Inflammatory macrophage (primary cell): ENCODE measurements around the gene PEA15.

Source experiments
- DNase-seq, 2 donors: peaks; one replicate each; pipeline ENCODE4 v3.0.0-alpha.2; 2020 to 2022

Gene PEA15

GRCh38 chr1:160209321-160210046 is 4.3 kb downstream of the PEA15 start:
- no peak for DNase-seq

DNA sequence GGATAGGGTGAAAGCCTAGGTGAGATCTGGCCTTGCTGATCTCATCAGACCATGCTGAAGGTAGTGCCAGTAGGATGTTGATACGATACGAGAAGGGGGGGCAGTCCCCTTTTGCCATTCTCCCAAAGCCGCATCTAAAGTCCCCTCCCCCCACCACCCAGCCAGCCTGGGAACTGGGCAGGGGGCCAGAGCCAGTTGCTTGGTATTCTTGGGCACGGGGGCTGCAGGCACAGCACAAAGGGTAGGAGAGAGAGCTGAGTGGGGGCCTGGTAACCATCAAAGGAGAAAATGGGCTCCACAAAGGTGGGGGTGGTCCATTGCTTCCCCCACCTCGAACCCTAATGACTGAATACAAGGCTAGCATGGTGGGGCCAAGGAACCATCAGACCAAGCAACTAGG is 5.4 kb downstream of the PEA15 start:
- no peak for DNase-seq

DNA sequence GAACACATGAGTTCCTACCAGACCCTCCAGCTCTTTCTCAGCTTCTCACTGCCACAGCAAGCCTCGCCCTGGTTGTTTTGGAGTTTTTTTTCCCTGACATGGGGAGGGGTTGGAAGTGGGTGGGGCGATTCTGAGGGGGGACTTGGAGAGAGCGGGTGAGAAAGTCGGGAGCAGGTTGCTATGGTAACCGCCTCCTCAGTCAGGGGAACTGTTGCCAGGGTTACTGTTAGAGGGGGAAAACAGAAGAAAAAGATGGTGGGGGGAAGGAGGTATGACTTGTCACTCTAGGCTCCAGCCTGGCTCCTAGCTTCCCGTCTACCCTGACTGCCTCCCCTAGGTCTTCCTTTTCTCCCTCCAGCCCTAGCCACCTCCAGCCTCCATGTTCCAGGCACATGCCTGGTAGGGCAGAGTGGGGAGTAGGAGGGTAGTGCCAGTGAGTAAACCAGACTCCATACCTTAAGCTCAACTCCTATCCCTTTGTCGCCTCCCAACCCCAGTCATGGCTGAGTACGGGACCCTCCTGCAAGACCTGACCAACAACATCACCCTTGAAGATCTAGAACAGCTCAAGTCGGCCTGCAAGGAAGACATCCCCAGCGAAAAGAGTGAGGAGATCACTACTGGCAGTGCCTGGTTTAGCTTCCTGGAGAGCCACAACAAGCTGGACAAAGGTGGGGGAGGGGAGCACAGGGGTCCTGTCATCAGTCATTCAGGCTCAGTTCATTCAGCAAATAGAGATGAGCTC is 6.0 kb downstream of the PEA15 start:
- DNase-seq, result no peak

DNA sequence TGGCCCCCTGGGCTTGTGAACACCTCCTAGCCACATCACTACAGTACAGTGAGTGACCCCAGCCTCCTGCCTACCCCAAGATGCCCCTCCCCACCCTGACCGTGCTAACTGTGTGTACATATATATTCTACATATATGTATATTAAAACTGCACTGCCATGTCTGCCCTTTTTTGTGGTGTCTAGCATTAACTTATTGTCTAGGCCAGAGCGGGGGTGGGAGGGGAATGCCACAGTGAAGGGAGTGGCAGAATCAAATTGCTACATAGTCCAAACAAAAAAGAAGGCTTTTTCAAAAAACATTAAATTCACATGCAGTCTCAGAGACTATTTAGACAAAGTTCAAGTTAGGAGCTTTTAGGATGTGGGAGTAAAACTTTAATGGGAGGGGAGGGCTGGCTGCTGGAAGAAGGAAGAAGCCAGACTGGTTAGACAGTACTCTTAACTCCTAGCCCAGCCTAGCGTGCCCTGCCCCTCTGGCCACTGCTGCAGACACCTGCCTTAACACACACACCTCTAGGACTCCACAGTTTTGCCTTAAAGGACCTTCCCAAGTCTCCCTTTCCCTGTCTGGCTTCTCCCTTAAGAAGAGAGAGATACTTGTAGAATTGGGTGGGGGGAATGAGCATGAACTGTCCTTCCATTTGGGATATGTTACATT is 9.4 kb downstream of the PEA15 start:
- no peak for DNase-seq

DNA sequence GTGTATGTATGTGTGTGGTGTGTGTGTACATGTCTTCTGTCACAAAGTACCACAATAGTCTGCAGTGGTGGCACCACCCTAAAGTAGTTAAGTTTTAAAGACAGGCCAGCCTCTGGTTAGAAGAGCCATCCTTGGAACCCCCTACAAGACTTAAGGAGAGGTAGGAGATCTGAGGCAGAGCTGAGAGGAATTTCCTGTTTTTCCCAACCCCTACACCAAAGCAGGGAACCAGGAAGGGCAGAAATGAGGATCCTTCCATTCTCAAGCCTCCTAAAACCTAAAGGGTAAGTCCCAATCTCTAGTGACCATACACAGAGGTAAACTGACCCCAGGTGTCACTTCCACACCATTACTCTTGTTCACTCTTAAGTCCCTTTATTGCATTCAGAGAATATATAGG is 11.1 kb downstream of the PEA15 start:
- DNase-seq, result no peak

DNA sequence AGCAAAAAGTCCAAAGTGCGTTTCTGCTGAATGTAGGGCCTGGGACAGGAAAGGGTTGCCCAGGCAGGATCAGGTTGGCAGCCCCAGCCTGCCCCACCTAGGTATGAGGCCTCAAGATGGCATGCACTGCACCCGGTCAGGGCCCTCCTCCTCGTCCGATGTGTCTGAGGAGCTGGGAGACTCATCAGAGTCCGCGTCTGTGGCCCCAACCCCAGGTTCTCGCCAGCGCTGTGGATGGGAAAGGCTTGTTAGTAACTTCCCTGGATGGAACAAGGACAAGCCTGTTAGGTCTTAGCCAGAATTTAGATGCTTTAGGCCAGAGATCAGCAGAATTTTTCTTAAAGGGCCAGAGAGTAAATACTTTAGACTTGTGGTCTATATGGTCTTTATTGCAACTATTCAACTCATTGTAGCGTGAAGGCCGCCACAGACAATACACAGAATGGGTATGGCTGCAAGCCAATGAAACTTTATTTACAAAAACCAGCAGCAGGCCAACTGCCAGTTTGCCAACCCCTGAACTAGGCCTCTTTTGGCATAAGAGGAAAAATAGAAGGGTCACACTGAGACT is 12.4 kb downstream of the PEA15 start:
- DNase-seq, result no peak

- peak; percentile 62 to 70 for DNase-seq
These were observed 14.1 kb downstream of the PEA15 start for GRCh38 chr1:160219062-160219929.

DNA sequence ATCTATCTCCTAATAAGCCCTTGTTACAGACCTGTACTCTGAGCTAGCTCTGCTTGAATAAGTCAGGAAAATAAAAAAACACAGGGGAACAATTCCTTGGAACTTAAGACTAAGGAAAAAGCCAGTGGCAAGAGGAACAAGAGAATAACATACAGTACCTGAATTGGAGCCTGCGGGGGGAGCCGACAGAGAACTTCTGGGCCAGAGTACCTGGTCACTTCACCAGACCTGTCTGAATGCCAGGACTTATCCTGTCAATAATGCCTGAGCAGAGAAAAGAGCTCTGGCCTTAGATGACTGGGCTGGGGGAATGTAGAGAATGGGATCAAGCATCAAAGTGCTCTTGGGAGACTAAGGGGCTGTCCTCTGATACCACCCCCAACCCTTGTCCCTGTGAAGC is 15.1 kb downstream of the PEA15 start:
- no peak for DNase-seq

- no peak for DNase-seq
These were observed 15.9 kb downstream of the PEA15 start for GRCh38 chr1:160221089-160221488.

- DNase-seq, result no peak
These were observed 17.4 kb downstream of the PEA15 start for GRCh38 chr1:160222546-160222945.

DNA sequence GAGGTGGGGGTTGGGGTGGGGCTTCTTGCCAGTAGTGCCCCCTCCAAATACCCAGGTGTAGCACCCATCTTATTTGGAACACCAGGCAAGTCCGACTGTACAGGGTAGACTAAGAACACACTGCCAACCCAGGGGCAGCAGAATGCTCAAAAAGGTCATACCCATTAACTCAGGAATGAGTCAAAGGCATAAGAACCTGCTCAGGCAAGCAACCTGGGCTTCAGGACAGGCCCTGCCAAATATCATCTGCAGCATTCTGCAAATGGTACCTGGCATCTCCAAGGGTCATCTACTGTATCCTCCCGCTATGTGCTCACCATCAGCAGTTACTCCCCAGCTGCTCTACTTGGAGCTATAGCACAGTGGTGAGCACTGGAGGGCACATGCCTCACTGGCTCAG is 19.4 kb downstream of the PEA15 start:
- no peak for DNase-seq

DNA sequence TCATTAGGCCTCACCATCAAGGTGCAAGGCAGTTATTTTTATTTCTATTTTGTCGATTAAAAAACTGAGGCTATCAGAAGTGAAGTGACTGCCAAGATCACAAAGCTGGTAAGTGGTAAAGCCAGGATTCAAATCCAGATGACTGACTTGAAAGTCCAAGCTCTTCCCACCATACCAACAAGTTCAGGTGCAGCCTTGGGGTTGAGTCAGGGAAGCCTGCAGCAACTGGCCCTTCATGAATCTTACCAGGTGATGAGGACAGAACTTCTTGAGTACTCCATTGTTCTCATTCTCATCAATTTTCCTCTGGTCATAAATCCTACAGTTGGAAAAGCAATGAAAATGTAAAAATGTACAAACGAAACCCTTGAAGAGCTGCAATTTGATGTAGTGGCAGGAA is 20.2 kb downstream of the PEA15 start:
- no peak for DNase-seq

GRCh38 chr1:160226623-160227022 is 21.4 kb downstream of the PEA15 start:
- DNase-seq, result no peak

DNA sequence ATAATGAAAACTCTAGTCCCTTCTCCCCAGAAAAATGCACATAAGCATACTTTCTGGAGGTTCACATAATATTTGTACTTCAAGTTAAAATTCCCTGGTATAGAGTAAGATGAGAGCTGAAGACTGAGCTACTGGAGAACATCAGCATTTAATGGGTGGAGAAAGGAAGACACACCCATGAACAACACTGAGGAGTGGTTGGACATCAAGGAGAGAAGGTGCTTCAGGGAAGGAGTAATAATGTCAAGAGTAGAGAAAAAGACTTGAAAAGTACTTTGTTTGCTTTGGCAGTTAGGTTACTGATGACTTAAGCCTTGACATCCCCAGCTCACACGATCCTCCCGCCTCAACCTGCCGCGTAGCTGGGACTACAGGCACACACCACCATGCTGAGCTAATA is 21.9 kb downstream of the PEA15 start:
- no peak for DNase-seq

DNA sequence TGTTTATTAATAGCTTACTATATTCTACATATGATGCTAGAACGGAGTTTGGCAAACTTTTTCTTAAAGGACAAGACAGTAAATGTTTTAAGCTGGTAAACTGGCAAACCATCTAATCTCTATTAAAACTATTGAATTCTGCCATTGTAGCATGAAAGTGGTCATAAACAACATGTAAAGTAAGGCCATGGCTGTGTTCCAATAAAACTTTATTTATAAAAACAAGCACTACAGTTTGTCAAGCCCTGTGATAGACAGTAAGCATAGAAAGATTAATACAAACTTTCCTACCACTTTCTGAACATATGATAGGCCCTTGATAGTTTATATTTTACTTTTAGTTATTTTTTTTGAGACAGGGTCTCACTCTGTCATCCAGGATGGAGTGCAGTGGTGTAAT is 22.4 kb downstream of the PEA15 start:
- DNase-seq, result no peak

DNA sequence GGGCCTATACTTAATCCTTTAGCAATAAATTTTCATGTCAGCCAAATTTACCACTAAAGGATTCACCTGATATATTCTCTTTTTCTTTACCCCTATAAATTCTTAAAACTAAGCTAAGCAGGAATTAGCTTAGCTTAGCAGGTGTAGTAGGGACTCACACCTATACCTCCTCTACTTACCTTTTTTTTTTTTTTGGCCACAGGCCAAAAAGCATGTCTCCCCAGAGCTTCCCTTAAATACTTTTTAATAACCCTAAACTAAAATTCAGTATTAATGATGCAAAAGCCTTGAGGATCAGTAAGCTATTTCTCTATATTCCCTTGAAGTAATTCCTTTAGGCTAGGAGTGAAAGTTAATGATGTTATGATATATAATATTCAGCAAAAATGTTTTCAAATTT is 23.2 kb downstream of the PEA15 start:
- no peak for DNase-seq

DNA sequence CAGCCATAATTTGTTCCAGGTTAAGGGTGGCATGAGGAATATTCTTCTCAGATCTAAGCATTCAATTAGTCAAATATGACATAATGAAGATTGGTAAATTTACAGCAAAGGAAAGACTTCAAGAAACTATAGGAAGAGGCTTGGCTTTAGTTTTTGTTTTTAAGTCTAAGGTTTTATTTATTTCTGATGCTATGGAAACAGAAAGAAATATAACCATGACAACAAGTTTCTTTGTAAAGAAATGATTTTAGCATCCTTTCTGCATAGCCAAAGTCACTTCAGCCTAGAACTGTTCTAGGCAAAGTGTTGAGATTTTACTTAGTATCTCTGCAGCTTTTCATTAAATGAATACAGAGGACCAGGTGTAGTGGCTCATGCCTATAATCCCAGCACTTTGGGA is 27.7 kb downstream of the PEA15 start:
- DNase-seq, result no peak

- no peak for DNase-seq
These were observed 31.6 kb downstream of the PEA15 start for GRCh38 chr1:160236806-160237205.

DNA sequence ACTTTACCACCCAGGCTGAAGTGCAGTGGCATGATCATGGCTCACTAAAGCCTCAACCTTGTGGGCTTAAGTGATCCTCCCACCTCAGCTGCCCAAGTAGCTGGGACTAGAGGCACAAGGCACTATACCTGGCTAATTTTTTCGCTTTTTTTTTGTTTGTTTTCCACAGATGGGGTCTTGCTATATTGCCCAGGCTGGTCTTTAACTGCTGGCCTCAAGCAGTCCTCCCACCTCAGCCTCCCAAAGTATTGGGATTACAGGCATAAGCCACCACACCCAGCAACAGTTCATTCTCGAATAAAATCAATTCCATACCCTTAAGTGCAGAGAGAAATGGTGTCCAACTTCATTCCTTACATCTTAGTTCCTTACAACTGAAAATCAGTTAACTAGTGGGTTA is 32.4 kb downstream of the PEA15 start:
- no peak for DNase-seq

DNA sequence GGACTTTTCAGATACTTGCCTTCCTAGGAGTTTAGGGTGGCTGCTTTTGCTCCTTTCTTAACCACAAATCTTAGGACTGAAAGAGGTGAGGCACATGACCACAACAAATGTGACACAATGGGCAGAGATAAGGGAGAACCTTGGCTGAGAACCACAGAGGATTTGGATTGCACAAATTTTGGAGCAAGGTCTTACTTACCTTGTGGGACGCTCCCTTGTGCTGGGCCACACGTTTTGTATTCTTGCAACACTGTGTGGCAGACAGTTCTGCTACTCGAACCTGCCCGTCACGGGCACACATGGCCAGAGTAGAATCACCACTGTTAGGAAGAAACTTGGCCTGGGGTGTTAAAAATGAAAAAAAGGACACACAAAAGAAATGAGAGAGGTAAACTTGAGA is 33.2 kb downstream of the PEA15 start:
- DNase-seq, result no peak

DNA sequence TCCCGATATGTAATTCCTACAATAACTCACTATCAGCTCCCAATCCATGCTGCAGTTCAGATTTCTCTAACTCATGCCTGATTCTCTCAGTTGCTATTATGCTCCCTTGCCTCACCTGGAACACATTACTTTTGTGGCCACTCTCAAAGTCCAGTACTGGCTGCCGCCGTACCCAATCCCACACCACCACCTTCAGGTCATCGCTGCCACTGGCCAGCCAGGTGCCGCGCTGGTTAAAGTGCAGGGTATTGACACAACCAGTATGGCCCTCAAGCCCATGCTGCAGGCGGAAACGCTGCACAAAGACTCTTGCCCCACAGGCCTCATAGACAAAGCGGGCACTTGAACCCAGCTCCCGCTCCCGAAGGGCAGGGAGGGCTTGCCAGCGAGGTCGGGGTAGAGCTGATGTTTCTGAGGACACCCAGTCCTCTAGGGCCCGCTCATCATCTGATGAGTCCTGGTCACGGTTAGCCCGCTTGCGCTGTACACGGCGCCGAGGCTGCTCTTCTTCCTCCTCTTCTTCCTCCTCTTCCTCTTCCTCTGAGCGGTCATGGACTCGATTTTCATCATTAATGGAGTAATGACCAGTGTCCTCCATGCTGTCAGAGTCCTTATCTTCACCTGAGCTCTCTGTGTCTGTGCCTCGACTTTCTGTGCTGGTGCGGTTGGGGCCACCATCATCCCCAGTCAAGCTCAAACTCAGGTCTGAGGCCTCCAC is 34.6 kb downstream of the PEA15 start:
- no peak for DNase-seq

GRCh38 chr1:160243767-160244166 is 38.6 kb downstream of the PEA15 start:
- DNase-seq, result no peak
